Dermis lymphatic vessel endothelial cell (primary cell): ENCODE data around the gene OR6Q1. TPM values are rescaled to one million over a fixed set of nuclear protein-coding genes. Genes with fewer than 3 reads are reported as not detected.

Experiments used
- total RNA-seq: library from RNA; depleted of rRNA; stranded (reverse); fragments of >200 nt; gene quantifications from 2 replicates; pipeline ENCODE4 v1.2.1, GENCODE V29; 2014

OR6Q1 gene
- not detected in 2 replicates for total RNA-seq

DNA sequence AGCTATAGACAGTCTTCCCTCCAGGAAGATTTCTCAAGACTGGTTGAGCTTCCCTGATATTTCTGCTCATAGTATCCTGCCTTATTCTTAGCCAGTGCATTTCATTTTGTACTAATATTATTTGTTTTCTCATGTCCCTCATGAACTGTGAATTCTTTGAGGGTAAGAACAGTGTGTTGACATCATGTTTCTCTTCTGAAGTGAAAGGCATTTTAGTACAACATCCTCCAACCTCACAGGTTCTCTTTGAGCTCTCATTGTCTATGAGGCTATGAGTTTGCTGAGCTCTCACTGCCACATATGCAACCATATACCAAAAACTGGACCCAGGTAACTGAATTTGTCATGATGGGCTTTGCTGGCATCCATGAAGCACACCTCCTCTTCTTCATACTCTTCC is at the start of gene OR6Q1:
Gene OR6Q1, plus strand, starts transcription at position 301 of the 400 bp plus-strand sequence. Its CDS starts 0 bp downstream, at position 301.

DNA sequence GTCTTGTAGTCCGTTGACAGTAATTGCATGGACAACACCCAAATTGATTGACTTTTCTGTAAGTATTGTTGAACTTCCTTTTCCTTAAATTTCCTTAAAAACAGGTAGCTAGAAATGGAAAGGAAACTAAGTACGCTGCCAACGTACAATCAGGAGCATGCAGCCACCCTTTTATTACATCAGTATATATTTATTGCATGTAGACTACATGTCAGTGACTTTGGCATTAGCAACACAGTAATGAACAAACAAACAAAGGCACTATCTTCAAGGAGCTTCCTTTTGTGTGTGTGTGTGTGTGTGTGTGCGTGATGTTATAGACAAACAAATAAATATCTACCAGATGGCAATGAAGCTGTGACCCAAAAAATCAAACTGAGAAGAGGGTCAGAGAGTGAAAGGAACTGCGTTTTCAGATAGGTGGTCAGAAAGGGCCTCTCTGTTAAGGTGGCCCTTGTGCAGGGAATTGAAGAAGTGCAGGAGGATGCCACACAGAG is 7.3 kb upstream of the OR6Q1 start, which contains the start of gene OR9Q1:
Gene OR9Q1, plus strand, starts transcription at position 447 of the 497 bp plus-strand sequence. CDS start 155,564 bp downstream, outside the sequence.

Other genes with a start within 250 kb of the OR6Q1 start
- not detected in 2 replicates for gene OR9Q1, start 7.1 kb upstream of the OR6Q1 start, total RNA-seq
- not detected in 2 replicates for gene OR9I1, start 94.6 kb downstream of the OR6Q1 start, total RNA-seq
- not detected in 2 replicates for gene OR9Q2, start 158.1 kb downstream of the OR6Q1 start, total RNA-seq
- gene OR1S2, start 173.2 kb downstream of the OR6Q1 start, total RNA-seq = not detected in 2 replicates
- not detected in 2 replicates for gene OR1S1, start 181.8 kb downstream of the OR6Q1 start, total RNA-seq
- not detected in 2 replicates for gene OR10Q1, start 198.0 kb downstream of the OR6Q1 start, total RNA-seq
- not detected in 2 replicates for gene OR10W1, start 237.3 kb downstream of the OR6Q1 start, total RNA-seq